HepG2 (cell line): ENCODE measurements around the gene XPC. TPM values are rescaled to one million over a fixed set of nuclear protein-coding genes. Genes with fewer than 3 reads are reported as not detected.

Experiments
- MLLT10 ChIP-seq: sonication (generic); formaldehyde crosslinking; IDR thresholded peaks from 2 replicates; pipeline ENCODE4 v1.4.0; 2020; ENCODE audit warnings: missing genetic modification reagents
- PITX1 ChIP-seq: sonication (generic); formaldehyde crosslinking; IDR thresholded peaks from 2 replicates; pipeline ENCODE4 v1.5.1; 2020; ENCODE audit warnings: mild to moderate bottlenecking, missing genetic modification reagents
- SAFB2 ChIP-seq: sonication (generic); formaldehyde crosslinking; IDR thresholded peaks from 2 replicates; pipeline ENCODE4 v1.5.1; 2020; ENCODE audit warnings: missing genetic modification reagents, low read depth, mild to moderate bottlenecking, borderline replicate concordance
- SMAD3 ChIP-seq: sonication (generic); formaldehyde crosslinking; IDR thresholded peaks from 2 replicates; pipeline ENCODE4 v1.4.0; 2020; ENCODE audit warnings: missing genetic modification reagents
- SRSF1 ChIP-seq: fragments of 200-400 bp; formaldehyde crosslinking; optimal IDR thresholded peaks from 2 replicates; pipeline ENCODE3; 2017; ENCODE audit warnings: mild to moderate bottlenecking, low read depth, low read length, moderate library complexity
- ZBTB3 ChIP-seq: sonication (generic); formaldehyde crosslinking; IDR thresholded peaks from 2 replicates; pipeline ENCODE4 v1.4.0; 2020; ENCODE audit warnings: low read depth, mild to moderate bottlenecking, moderate library complexity, missing genetic modification reagents, borderline replicate concordance
- ZNF34 ChIP-seq: sonication (generic); formaldehyde crosslinking; IDR thresholded peaks from 2 replicates; pipeline ENCODE4 v1.4.0; 2020; ENCODE audit warnings: mild to moderate bottlenecking, missing genetic modification reagents, borderline replicate concordance
- ZNF44 ChIP-seq: sonication (generic); formaldehyde crosslinking; IDR thresholded peaks from 2 replicates; pipeline ENCODE4 v1.5.1; 2020; ENCODE audit warnings: mild to moderate bottlenecking, missing genetic modification reagents
- ZNF775 ChIP-seq: sonication (generic); formaldehyde crosslinking; IDR thresholded peaks from 2 replicates; pipeline ENCODE4 v1.4.0; 2020; ENCODE audit warnings: missing genetic modification reagents, mild to moderate bottlenecking, moderate library complexity, borderline replicate concordance
- polyA plus RNA-seq, 8 experiments: library from polyadenylated mRNA; depleted of rRNA in 3 of 8; stranded (reverse) in 7 of 8; unstranded in 1 of 8; fragments of >200 nt; fragmentation: Illumina TruSeq in 4 of 8; extraction: Trizol in 4 of 8; gene quantifications; 2 replicates each; pipeline versions ENCODE4 v1.2.1 to v1.2.3, GENCODE V29; 2011 to 2016; ENCODE audit warnings: low read depth in 4 of 8, missing spikeins in 1 of 8, mixed read lengths in 1 of 8; ENCODE audit not compliant: insufficient read depth in 1 of 8
- total RNA-seq, 5 experiments: library from RNA; depleted of rRNA; stranded (reverse); fragments of >200 nt; fragmentation: Illumina TruSeq; extraction: Trizol; gene quantifications; 2 replicates each; pipeline ENCODE4 v1.2.3, GENCODE V29; 2016; ENCODE audit warnings: low read depth in 1 of 5
- TF ChIP-seq, protein P1 (sequence below): sonication (generic); formaldehyde crosslinking; IDR thresholded peaks from 2 replicates; pipeline ENCODE4 v1.5.1; 2020; ENCODE audit warnings: mild to moderate bottlenecking, missing genetic modification reagents, borderline replicate concordance
- TF ChIP-seq, protein P2 (sequence below): IDR thresholded peaks from 2 replicates; pipeline ENCODE4 v1.4.0; 2020; ENCODE audit warnings: mild to moderate bottlenecking, missing genetic modification reagents
- TF ChIP-seq, protein P3 (sequence below): sonication (generic); formaldehyde crosslinking; IDR thresholded peaks from 2 replicates; pipeline ENCODE4 v1.8.1; 2023; ENCODE audit warnings: mild to moderate bottlenecking, moderate library complexity, missing genetic modification reagents
- TF ChIP-seq, protein P4 (sequence below): sonication (generic); formaldehyde crosslinking; conservative IDR thresholded peaks from 2 replicates; pipeline ENCODE4 v1.4.0; 2020; ENCODE audit warnings: mild to moderate bottlenecking, missing genetic modification reagents, moderate library complexity

XPC gene
- total and polyA plus RNA-seq, 2 of the 13 experiments (the other 11 are each of a cell fraction or from before 2014, with no cell fraction given), result 9.4 to 24.1 TPM

DNA sequence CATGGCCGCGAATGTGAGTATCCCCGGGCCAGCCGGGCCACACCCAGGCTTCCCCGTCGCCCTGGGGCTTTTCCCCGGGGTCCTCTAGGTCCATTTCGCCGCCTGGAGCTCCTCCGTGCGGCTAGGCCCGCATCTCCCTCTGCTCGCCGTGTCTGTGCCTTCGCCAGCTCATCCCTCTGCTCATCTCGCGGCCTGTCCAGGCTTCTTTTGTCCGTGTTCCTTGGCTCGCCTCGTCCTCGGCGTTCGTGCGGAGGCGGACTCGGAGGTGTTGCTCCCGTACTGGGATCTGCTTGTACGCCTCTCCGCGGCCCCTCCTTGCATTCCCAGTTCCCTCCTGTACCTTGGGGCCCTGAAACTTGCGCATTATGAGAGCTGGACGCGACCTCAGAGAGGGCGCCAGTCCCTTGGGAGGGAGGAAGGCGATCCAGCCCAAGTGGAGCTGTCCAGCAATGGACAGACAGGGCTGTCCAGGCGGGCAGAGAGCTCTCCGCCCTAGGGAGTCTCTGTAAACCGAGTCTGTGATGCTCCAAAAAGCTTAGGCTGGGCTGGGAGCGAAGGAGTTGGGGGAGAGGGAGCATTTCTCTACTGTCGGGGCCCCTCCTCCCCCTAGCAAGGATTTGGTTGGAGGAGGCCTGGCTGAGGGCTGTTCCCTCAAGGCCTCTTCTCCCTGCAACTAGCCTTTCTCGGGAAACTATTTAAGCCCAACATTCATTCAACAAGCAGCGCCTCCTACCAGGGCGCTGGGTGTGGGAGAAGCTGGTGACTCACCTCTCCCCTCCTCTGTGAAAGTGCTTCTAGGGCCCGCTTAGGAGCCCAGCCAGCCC, 53.0 kb downstream of the XPC start (continued):
- TF ChIP-seq, protein P1, sequence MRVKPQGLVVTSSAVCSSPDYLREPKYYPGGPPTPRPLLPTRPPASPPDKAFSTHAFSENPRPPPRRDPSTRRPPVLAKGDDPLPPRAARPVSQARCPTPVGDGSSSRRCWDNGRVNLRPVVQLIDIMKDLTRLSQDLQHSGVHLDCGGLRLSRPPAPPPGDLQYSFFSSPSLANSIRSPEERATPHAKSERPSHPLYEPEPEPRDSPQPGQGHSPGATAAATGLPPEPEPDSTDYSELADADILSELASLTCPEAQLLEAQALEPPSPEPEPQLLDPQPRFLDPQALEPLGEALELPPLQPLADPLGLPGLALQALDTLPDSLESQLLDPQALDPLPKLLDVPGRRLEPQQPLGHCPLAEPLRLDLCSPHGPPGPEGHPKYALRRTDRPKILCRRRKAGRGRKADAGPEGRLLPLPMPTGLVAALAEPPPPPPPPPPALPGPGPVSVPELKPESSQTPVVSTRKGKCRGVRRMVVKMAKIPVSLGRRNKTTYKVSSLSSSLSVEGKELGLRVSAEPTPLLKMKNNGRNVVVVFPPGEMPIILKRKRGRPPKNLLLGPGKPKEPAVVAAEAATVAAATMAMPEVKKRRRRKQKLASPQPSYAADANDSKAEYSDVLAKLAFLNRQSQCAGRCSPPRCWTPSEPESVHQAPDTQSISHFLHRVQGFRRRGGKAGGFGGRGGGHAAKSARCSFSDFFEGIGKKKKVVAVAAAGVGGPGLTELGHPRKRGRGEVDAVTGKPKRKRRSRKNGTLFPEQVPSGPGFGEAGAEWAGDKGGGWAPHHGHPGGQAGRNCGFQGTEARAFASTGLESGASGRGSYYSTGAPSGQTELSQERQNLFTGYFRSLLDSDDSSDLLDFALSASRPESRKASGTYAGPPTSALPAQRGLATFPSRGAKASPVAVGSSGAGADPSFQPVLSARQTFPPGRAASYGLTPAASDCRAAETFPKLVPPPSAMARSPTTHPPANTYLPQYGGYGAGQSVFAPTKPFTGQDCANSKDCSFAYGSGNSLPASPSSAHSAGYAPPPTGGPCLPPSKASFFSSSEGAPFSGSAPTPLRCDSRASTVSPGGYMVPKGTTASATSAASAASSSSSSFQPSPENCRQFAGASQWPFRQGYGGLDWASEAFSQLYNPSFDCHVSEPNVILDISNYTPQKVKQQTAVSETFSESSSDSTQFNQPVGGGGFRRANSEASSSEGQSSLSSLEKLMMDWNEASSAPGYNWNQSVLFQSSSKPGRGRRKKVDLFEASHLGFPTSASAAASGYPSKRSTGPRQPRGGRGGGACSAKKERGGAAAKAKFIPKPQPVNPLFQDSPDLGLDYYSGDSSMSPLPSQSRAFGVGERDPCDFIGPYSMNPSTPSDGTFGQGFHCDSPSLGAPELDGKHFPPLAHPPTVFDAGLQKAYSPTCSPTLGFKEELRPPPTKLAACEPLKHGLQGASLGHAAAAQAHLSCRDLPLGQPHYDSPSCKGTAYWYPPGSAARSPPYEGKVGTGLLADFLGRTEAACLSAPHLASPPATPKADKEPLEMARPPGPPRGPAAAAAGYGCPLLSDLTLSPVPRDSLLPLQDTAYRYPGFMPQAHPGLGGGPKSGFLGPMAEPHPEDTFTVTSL (CRISPR knock-in tag), result no peak
- TF ChIP-seq, protein P2, sequence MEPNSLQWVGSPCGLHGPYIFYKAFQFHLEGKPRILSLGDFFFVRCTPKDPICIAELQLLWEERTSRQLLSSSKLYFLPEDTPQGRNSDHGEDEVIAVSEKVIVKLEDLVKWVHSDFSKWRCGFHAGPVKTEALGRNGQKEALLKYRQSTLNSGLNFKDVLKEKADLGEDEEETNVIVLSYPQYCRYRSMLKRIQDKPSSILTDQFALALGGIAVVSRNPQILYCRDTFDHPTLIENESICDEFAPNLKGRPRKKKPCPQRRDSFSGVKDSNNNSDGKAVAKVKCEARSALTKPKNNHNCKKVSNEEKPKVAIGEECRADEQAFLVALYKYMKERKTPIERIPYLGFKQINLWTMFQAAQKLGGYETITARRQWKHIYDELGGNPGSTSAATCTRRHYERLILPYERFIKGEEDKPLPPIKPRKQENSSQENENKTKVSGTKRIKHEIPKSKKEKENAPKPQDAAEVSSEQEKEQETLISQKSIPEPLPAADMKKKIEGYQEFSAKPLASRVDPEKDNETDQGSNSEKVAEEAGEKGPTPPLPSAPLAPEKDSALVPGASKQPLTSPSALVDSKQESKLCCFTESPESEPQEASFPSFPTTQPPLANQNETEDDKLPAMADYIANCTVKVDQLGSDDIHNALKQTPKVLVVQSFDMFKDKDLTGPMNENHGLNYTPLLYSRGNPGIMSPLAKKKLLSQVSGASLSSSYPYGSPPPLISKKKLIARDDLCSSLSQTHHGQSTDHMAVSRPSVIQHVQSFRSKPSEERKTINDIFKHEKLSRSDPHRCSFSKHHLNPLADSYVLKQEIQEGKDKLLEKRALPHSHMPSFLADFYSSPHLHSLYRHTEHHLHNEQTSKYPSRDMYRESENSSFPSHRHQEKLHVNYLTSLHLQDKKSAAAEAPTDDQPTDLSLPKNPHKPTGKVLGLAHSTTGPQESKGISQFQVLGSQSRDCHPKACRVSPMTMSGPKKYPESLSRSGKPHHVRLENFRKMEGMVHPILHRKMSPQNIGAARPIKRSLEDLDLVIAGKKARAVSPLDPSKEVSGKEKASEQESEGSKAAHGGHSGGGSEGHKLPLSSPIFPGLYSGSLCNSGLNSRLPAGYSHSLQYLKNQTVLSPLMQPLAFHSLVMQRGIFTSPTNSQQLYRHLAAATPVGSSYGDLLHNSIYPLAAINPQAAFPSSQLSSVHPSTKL (CRISPR knock-in tag), result no peak
- TF ChIP-seq SMAD3 (CRISPR knock-in tag), result no peak
- TF ChIP-seq SAFB2, result no peak
- 0 out of 2 replicates have a peak, but pooled peaks have one; percentile 21 for TF ChIP-seq ZNF34 (CRISPR knock-in tag)
- TF ChIP-seq ZNF775 (CRISPR knock-in tag), result 0 out of 2 replicates have a peak, but pooled peaks have one; percentile 49
- TF ChIP-seq PITX1 (CRISPR knock-in tag), result no peak
- TF ChIP-seq, protein P3, sequence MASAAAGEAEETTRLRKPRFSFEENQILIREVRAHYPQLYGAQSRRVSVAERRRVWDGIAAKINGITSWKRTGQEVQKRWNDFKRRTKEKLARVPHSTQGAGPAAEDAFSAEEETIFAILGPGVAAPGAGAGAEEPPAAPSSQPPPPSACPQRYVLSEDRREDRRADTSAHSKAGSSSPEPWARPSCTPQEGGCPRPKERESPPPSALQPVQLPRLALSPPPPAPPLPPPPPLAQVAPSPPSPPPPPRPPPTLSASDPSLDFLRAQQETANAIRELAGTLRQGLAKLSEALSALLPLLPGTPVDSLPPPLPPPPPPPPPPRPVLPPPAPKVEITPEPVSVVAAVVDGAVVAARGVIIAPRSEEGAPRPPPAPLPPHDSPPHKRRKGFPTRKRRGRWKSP (CRISPR knock-in tag), result peak; percentile 23; the same call in 1 of the 2 replicates
- TF ChIP-seq ZNF44 (CRISPR knock-in tag), result no peak
- no peak for TF ChIP-seq MLLT10 (CRISPR knock-in tag)
- no peak for TF ChIP-seq SRSF1
- no peak for TF ChIP-seq ZBTB3 (CRISPR knock-in tag)
- TF ChIP-seq, protein P4, sequence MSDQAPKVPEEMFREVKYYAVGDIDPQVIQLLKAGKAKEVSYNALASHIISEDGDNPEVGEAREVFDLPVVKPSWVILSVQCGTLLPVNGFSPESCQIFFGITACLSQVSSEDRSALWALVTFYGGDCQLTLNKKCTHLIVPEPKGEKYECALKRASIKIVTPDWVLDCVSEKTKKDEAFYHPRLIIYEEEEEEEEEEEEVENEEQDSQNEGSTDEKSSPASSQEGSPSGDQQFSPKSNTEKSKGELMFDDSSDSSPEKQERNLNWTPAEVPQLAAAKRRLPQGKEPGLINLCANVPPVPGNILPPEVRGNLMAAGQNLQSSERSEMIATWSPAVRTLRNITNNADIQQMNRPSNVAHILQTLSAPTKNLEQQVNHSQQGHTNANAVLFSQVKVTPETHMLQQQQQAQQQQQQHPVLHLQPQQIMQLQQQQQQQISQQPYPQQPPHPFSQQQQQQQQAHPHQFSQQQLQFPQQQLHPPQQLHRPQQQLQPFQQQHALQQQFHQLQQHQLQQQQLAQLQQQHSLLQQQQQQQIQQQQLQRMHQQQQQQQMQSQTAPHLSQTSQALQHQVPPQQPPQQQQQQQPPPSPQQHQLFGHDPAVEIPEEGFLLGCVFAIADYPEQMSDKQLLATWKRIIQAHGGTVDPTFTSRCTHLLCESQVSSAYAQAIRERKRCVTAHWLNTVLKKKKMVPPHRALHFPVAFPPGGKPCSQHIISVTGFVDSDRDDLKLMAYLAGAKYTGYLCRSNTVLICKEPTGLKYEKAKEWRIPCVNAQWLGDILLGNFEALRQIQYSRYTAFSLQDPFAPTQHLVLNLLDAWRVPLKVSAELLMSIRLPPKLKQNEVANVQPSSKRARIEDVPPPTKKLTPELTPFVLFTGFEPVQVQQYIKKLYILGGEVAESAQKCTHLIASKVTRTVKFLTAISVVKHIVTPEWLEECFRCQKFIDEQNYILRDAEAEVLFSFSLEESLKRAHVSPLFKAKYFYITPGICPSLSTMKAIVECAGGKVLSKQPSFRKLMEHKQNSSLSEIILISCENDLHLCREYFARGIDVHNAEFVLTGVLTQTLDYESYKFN, result no peak
